Measurements from ENCODE around the gene METTL14.

METTL14 gene

DNA sequence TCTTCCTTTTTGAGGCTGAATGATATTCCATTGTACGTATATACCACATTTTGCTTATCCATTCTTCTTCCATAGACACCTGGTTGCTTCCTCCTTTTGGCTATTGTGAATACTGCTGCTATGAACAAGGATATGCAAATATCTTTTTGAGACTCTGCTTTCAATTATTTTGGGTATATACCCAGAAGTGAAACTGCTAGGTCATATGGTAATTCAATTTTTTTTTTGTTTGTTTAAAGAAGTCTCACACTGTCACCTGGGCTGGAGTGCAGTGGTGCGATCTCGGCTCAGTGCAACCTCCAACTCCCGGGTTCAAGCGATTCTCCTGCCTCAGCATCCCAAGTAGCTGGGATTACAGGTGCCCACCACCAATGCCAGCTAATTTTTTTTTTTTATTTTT is 75.3 kb downstream of the METTL14 start:
- no peak for DNase-seq

DNA sequence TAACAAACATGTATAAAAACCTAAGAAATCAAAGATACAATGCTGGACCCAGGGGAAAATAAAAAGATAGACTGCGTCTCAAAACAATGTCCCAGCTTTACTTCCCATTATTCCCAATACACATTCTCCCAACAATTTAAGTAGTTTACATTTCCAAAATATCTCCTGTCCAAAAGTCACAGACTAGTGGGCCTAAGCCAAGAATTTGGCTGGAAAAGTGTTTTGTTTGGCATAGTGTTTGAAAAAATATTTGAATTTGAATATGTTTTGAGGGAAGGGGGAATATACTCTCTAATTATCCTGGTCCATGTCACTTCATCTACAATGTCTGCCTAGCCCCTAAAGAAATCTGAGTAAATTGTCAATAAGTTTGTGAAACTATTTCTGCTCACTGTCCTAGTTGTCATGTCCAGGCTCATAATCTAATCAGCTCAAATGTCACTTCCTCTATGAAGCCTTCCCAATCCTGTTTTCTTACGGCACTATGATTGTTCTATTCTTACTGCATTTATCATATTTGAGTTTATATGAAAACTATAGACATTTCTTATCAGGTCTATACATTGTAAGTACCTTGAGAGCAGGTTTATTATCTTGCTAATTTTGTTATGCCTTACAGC is 76.3 kb downstream of the METTL14 start:
- no peak for DNase-seq

DNA sequence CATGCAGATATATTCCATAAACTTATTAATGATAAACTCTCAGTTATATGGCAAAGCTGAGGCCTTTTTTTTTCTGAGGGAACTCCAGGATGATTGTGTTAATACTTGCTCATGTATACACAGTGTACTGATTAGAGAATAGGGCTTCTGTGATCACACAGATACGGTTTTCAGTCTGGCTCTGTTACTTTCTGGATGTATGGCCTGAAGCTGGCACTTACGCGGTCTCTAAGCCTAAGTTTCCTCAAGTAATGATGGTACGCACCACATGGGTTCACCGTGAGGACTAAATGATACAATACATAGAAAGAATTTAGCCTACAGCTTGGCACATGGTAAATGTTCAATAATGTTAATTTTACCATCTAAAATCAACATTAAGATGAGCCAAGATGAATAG is 77.0 kb downstream of the METTL14 start:
- no peak for DNase-seq

DNA sequence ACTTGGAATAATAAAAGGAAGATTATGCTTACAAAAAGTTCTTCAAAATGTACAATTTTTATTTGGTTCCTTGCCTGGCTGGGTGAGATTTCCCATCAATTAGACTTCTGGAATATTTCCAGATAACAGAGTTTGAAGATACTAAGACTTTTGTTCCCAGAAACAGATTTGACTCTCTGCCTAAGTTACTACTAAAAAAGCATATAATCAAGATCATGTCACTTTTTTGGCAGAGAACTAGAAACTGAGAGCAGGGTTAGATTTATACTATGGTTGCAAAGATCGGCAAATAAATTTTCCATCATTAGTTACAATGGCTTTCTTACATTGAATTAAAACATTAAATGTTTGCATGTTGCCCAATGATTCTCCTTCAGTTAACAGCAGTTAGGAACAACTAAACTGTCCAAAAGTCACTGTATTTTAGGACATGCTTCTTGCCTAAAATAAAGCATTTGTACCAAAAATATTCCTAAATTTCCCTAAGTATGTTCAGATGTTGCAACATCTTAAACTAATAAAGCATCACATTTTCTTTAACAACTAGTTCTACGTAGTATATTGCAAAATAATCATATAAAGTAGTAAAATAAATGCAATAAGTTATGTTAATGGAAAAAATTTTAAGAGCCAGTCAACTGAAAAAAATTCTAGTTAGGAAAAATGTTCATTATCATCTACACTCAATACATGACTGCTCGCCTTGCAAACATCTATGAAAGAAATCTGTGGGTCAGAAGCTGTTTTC is 77.7 kb downstream of the METTL14 start:
- no peak for DNase-seq

Measured in bone marrow (tissue), 2 donors.